Skeletal muscle satellite cell (primary cell): ENCODE results near the gene BRAF.
A peak's percentile ranks its signal among the peaks of the same experiment; 100 is the strongest.
"Not testable (repeated sequence)": the region's sequence is repeated elsewhere in the genome, so short reads cannot be mapped to it uniquely, and the experiment has no call there.

Experiments
- H3K27me3 ChIP-seq: 2 replicates; pipeline ENCODE4 v1.7.0; 2013; ENCODE audit warnings: low read length; ENCODE audit not compliant: control insufficient read depth, insufficient read depth
- H3K36me3 ChIP-seq: 2 replicates; pipeline ENCODE4 v1.7.0; 2013; ENCODE audit warnings: mild to moderate bottlenecking, control low read depth, low read length; ENCODE audit not compliant: insufficient read depth
- H3K4me1 ChIP-seq: 2 replicates; pipeline ENCODE4 v1.7.0; 2013; ENCODE audit warnings: low read length; ENCODE audit not compliant: control insufficient read depth, insufficient read depth
- H3K4me2 ChIP-seq: 2 replicates; pipeline ENCODE4 v1.7.0; 2013; ENCODE audit warnings: mild to moderate bottlenecking, low read length
- H3K4me3 ChIP-seq: 2 replicates; pipeline ENCODE4 v1.7.0; 2013; ENCODE audit warnings: low read length
- H3K9ac ChIP-seq: 2 replicates; pipeline ENCODE4 v1.7.0; 2013; ENCODE audit warnings: mild to moderate bottlenecking, low read depth, low read length, moderate library complexity
- H3K9me3 ChIP-seq: replicated peaks from 2 replicates; pipeline ENCODE4 v1.7.0; 2013; ENCODE audit warnings: mild to moderate bottlenecking, control low read depth, low read length

Gene BRAF

GRCh38 chr7:140674899-140675701 lies 249.6 kb downstream of the BRAF start:
- Histone ChIP-seq H3K36me3 (no peaks in the 10 kb centered on the region), H3K4me2 (no peak overlapping the region), H3K4me3 (no peak overlapping the region), H3K27me3 (peaks cover 4% of the 10 kb centered on the region), H3K9ac (no peak overlapping the region), H3K4me1 (peaks cover 13% of the 10 kb centered on the region), H3K9me3 (no peaks in the 10 kb centered on the region)

- Histone ChIP-seq H3K9ac (no peak overlapping the region), H3K4me2 (no peak overlapping the region), H3K36me3 (no peaks in the 10 kb centered on the region), H3K27me3 (peaks cover 5% of the 10 kb centered on the region), H3K4me1 (peaks cover 13% of the 10 kb centered on the region), H3K9me3 (no peaks in the 10 kb centered on the region), H3K4me3 (no peak overlapping the region)
Observed at GRCh38 chr7:140674356-140674800, 250.4 kb downstream of the BRAF start.

- Histone ChIP-seq H3K27me3 (peaks cover 5% of the 10 kb centered on the region), H3K9ac (peak overlapping the region; percentile 74), H3K4me3 (peak overlapping the region; percentile 92), H3K4me2 (peak overlapping the region; percentile 97), H3K36me3 (no peaks in the 10 kb centered on the region), H3K4me1 (peaks cover 13% of the 10 kb centered on the region), H3K9me3 (no peaks in the 10 kb centered on the region)
Observed at GRCh38 chr7:140673774-140674155, 251.0 kb downstream of the BRAF start.

GRCh38 chr7:140673063-140673773 lies 251.5 kb downstream of the BRAF start:
- peak overlapping the region; percentile 92 for H3K4me3 ChIP-seq

GRCh38 chr7:140672382-140673062 lies 252.2 kb downstream of the BRAF start, which contains the start of gene ADCK2:
ADCK2 (plus strand) TSS chr7:140672945; CDS start chr7:140673331, 386 bp downstream.
- Histone ChIP-seq H3K4me1 (peaks cover 13% of the 10 kb centered on the region), H3K27me3 (peaks cover 9% of the 10 kb centered on the region), H3K4me2 (peak within 1 kb of the TSS; percentile 97), H3K9ac (peak within 1 kb of the TSS; percentile 74), H3K9me3 (no peaks in the 10 kb centered on the region), H3K4me3 (peak within 1 kb of the TSS; percentile 92), H3K36me3 (no peaks in the 10 kb centered on the region)

More at GRCh38 chr7:140673063-140673773, 251.5 kb downstream of the BRAF start:
- Histone ChIP-seq H3K9me3 (no peaks in the 10 kb centered on the region), H3K4me1 (peaks cover 13% of the 10 kb centered on the region), H3K36me3 (no peaks in the 10 kb centered on the region), H3K4me2 (peak overlapping the region; percentile 97), H3K9ac (peak overlapping the region; percentile 74), H3K27me3 (peaks cover 5% of the 10 kb centered on the region)

GRCh38 chr7:140671966-140672365 lies 252.8 kb downstream of the BRAF start:
- H3K36me3 ChIP-seq: no peaks in the 10 kb centered on the region
- H3K9ac ChIP-seq: no peak overlapping the region
- H3K9me3 ChIP-seq: no peaks in the 10 kb centered on the region
- peaks cover 14% of the 10 kb centered on the region for H3K27me3 ChIP-seq
- H3K4me3 ChIP-seq: peak overlapping the region; percentile 92
- peaks cover 13% of the 10 kb centered on the region for H3K4me1 ChIP-seq
- H3K4me2 ChIP-seq: no peak overlapping the region

GRCh38 chr7:140670343-140670935 lies 254.3 kb downstream of the BRAF start:
- Histone ChIP-seq H3K4me1 (peaks cover 13% of the 10 kb centered on the region), H3K4me3 (no peak overlapping the region), H3K36me3 (no peaks in the 10 kb centered on the region), H3K27me3 (peaks cover 20% of the 10 kb centered on the region), H3K9me3 (no peaks in the 10 kb centered on the region), H3K9ac (no peak overlapping the region), H3K4me2 (no peak overlapping the region)

- peaks cover 13% of the 10 kb centered on the region for H3K4me1 ChIP-seq
- not testable (repeated sequence) for H3K4me2 ChIP-seq
Observed at GRCh38 chr7:140669862-140670261, 254.9 kb downstream of the BRAF start.

GRCh38 chr7:140669352-140669751 lies 255.4 kb downstream of the BRAF start:
- Histone ChIP-seq H3K4me2 (no peak overlapping the region), H3K9ac (no peak overlapping the region), H3K4me1 (peaks cover 11% of the 10 kb centered on the region), H3K9me3 (no peaks in the 10 kb centered on the region), H3K4me3 (no peak overlapping the region), H3K36me3 (no peaks in the 10 kb centered on the region), H3K27me3 (peaks cover 20% of the 10 kb centered on the region)

More at GRCh38 chr7:140669862-140670261, 254.9 kb downstream of the BRAF start:
- not testable (repeated sequence) for H3K9me3 ChIP-seq, H3K4me3 ChIP-seq, H3K36me3 ChIP-seq, H3K9ac ChIP-seq
- H3K27me3 ChIP-seq: peaks cover 20% of the 10 kb centered on the region
